Neural progenitor cell (in vitro differentiated cells): Measurements from ENCODE around the gene BEST2. TPM values are rescaled to one million over a fixed set of nuclear protein-coding genes. Genes with fewer than 3 reads are reported as not detected.

Experiments
- DNase-seq: peaks from one replicate; pipeline ENCODE4 v3.0.0-alpha.2; 2016; ENCODE audit warnings: low spot score
- H2AFZ ChIP-seq: fragments of 200-600 bp; sonication (generic); replicated peaks from 2 replicates; pipeline ENCODE4 v1.6.1; 2016; ENCODE audit warnings: antibody characterized with exemption
- H3F3A ChIP-seq: fragments of 200-600 bp; sonication (generic); 2 replicates; pipeline ENCODE4 v1.6.1; 2016; ENCODE audit warnings: antibody characterized with exemption, low read depth
- H3K27ac ChIP-seq: fragments of 200-600 bp; sonication (generic); 2 replicates; pipeline ENCODE4 v1.5.1; 2016; ENCODE audit warnings: mild to moderate bottlenecking
- H3K27me3 ChIP-seq: fragments of 200-600 bp; sonication (generic); 2 replicates; pipeline ENCODE4 v1.6.1; 2016; ENCODE audit warnings: mild to moderate bottlenecking, moderate library complexity
- H3K36me3 ChIP-seq: fragments of 200-600 bp; sonication (generic); 2 replicates; pipeline ENCODE4 v1.5.1; 2016
- H3K4me1 ChIP-seq: fragments of 200-600 bp; sonication (generic); 2 replicates; pipeline ENCODE4 v1.6.1; 2016; ENCODE audit warnings: mixed run types
- H3K4me2 ChIP-seq: fragments of 200-600 bp; sonication (generic); 2 replicates; pipeline ENCODE4 v1.6.1; 2016
- H3K4me3 ChIP-seq: fragments of 200-600 bp; sonication (generic); 2 replicates; pipeline ENCODE4 v1.5.1; 2016
- H3K79me2 ChIP-seq: fragments of 200-600 bp; sonication (generic); 2 replicates; pipeline ENCODE4 v1.6.1; 2016; ENCODE audit warnings: low read depth
- H3K9ac ChIP-seq: fragments of 200-600 bp; sonication (generic); 2 replicates; pipeline ENCODE4 v1.6.1; 2016
- H3K9me3 ChIP-seq: fragments of 200-600 bp; sonication (generic); 2 replicates; pipeline ENCODE4 v1.5.1; 2016; ENCODE audit warnings: low read depth
- H4K20me1 ChIP-seq: fragments of 200-600 bp; sonication (generic); 2 replicates; pipeline ENCODE4 v1.6.1; 2016; ENCODE audit warnings: low read depth
- H3K27ac Mint-ChIP-seq: 3 replicates; pipeline ENCODE4 v1.8.0; 2021; ENCODE audit warnings: mixed read lengths
- H3K27me3 Mint-ChIP-seq: 2 replicates; pipeline ENCODE4 v1.8.0; 2022; ENCODE audit warnings: low read depth, mild to moderate bottlenecking, inconsistent platforms, moderate library complexity, mixed read lengths; ENCODE audit not compliant: insufficient read depth
- H3K36me3 Mint-ChIP-seq: 3 replicates; pipeline ENCODE4 v1.8.0; 2021; ENCODE audit warnings: mixed read lengths
- H3K4me1 Mint-ChIP-seq: 3 replicates; pipeline ENCODE4 v1.8.0; 2021; ENCODE audit warnings: mixed read lengths
- H3K4me3 Mint-ChIP-seq: 3 replicates; pipeline ENCODE4 v1.8.0; 2021; ENCODE audit warnings: mild to moderate bottlenecking, moderate library complexity, mixed read lengths
- H3K9me3 Mint-ChIP-seq: 3 replicates; pipeline ENCODE4 v1.8.0; 2020; ENCODE audit warnings: mixed read lengths
- CTCF ChIP-seq: fragments of 200-600 bp; sonication (generic); IDR thresholded peaks from 2 replicates; pipeline ENCODE4 v1.5.1; 2017; ENCODE audit warnings: antibody characterized with exemption, mild to moderate bottlenecking
- EZH2 ChIP-seq: fragments of 200-600 bp; sonication (generic); IDR thresholded peaks from 2 replicates; pipeline ENCODE4 v1.6.1; 2017; ENCODE audit warnings: antibody characterized with exemption, mild to moderate bottlenecking, moderate library complexity
- EZH2phosphoT487 ChIP-seq: fragments of 200-600 bp; sonication (generic); IDR thresholded peaks from 2 replicates; pipeline ENCODE4 v1.6.1; 2017; ENCODE audit warnings: antibody characterized with exemption
- total RNA-seq: library from RNA; depleted of rRNA; stranded (reverse); fragments of >200 nt; gene quantifications from 2 replicates; pipeline ENCODE4 v1.2.3, GENCODE V29; 2015; ENCODE audit warnings: low replicate concordance

Gene BEST2
- total RNA-seq, 1 donor from 2014 or later: not detected

DNA sequence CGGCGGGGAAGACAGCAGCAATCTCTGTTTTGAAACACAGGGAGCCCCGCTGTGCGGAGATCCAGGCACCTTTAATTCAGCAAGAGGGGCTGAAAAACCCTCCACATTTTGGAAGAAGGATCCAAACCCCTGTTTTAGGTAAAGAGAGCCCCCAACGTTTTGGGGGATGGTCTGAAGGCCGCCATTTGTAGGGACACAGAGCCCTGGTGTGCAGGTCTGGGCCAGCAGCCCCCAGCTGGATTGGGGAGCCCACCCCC lies 27.2 kb downstream of the BEST2 start:
- Mint-ChIP-seq H3K4me1 (peaks cover 38% of the 10 kb centered on the region), H3K4me3 (peak overlapping the region; percentile 84), H3K36me3 (peaks cover 4% of the 10 kb centered on the region), H3K9me3 (peaks cover 2% of the 10 kb centered on the region), H3K27ac (no peak overlapping the region), H3K27me3 (peaks cover 16% of the 10 kb centered on the region)
- Histone ChIP-seq H3K79me2 (no peaks in the 10 kb centered on the region), H3K36me3 (no peaks in the 10 kb centered on the region), H3K4me3 (peak overlapping the region; percentile 60), H3K27me3 (peaks cover 10% of the 10 kb centered on the region), H3F3A (peaks cover 59% of the 10 kb centered on the region), H3K4me2 (peak overlapping the region; percentile 91), H3K27ac (no peak overlapping the region), H3K9me3 (no peaks in the 10 kb centered on the region), H4K20me1 (no peaks in the 10 kb centered on the region), H3K9ac (no peak overlapping the region), H3K4me1 (peaks cover 35% of the 10 kb centered on the region), H2AFZ (peak overlapping the region; percentile 52)
- TF ChIP-seq CTCF (no peak), EZH2 (no peak)
- no peak for DNase-seq

DNA sequence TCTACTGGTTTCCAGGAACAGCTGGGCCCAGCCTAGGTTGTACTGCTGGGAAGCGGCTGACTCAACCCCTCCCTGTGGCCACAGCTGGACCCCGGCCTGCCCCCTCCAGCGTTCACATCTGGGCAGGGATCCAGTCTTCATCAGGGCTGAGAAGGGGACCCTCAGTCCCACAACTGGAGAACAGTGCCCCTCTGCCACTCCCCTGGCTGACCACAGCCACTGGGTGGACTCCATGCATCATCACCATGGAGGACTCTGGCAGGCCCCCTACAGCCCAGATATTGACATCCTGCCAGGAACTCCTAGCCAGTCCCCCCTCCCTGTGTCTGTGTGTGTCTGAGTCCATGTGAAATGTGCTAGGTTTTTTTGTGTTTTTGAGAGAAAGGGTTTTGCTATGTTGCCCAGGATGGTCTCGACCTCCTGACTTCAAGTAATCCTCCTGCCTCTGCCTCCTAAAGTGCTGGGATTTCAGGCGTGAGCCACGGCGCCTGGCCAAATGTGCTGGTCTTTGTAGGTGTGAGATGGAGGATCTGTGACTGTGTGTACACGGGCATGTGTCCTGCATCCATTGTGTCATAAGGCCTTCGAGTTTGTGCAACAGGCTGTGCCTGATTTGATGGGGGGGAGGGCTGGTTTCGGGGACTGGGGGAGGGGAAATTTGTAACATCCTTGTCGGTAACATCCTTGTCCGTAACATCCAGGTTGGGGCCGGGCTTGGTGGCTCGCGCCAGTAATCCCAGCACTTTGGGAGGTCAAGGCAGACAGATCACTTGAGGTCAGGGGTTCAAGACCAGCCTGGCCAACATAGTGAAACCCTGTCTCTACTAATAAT lies 27.8 kb downstream of the BEST2 start:
- Mint-ChIP-seq H3K27me3 (peaks cover 16% of the 10 kb centered on the region), H3K4me1 (peaks cover 38% of the 10 kb centered on the region), H3K36me3 (peaks cover 3% of the 10 kb centered on the region), H3K9me3 (peaks cover 2% of the 10 kb centered on the region), H3K27ac (peak overlapping the region; percentile 70), H3K4me3 (peak overlapping the region; percentile 84)
- Histone ChIP-seq H3K27ac (no peak overlapping the region), H3K79me2 (no peaks in the 10 kb centered on the region), H4K20me1 (no peaks in the 10 kb centered on the region), H3K36me3 (no peaks in the 10 kb centered on the region), H3K4me1 (peaks cover 35% of the 10 kb centered on the region), H3F3A (peaks cover 59% of the 10 kb centered on the region), H3K9ac (no peak overlapping the region), H3K4me2 (peak overlapping the region; percentile 91), H3K4me3 (peak overlapping the region; percentile 60), H2AFZ (peak overlapping the region; percentile 52), H3K27me3 (peaks cover 8% of the 10 kb centered on the region), H3K9me3 (no peaks in the 10 kb centered on the region)
- peak; percentile 26 for TF ChIP-seq CTCF
- no peak for TF ChIP-seq EZH2
- TF ChIP-seq EZH2phosphoT487: no peak
- DNase-seq: peak; percentile 45

GRCh38 chr19:12782174-12782423 lies 30.5 kb downstream of the BEST2 start:
- Mint-ChIP-seq H3K9me3 (peaks cover 2% of the 10 kb centered on the region), H3K27me3 (peaks cover 14% of the 10 kb centered on the region), H3K4me3 (peak overlapping the region; percentile 90), H3K27ac (peak overlapping the region; percentile 100), H3K4me1 (peaks cover 35% of the 10 kb centered on the region), H3K36me3 (no peaks in the 10 kb centered on the region)
- H3K9me3 ChIP-seq: no peaks in the 10 kb centered on the region
- peak overlapping the region; percentile 99 for H3K4me2 ChIP-seq
- TF ChIP-seq EZH2phosphoT487: no peak
- TF ChIP-seq EZH2: no peak
- TF ChIP-seq CTCF: no peak
- H3K79me2 ChIP-seq: no peaks in the 10 kb centered on the region
- no peak overlapping the region for H3K27ac ChIP-seq
- H3K36me3 ChIP-seq: no peaks in the 10 kb centered on the region
- DNase-seq: no peak
- no peaks in the 10 kb centered on the region for H3K27me3 ChIP-seq
- H3K4me1 ChIP-seq: peaks cover 31% of the 10 kb centered on the region
- H4K20me1 ChIP-seq: no peaks in the 10 kb centered on the region
- peaks cover 63% of the 10 kb centered on the region for H3F3A ChIP-seq
- H2AFZ ChIP-seq: peak overlapping the region; percentile 30
- H3K9ac ChIP-seq: no peak overlapping the region
- H3K4me3 ChIP-seq: peak overlapping the region; percentile 66
